Gastroesophageal sphincter (tissue), 3 donors: Measurements from ENCODE around the gene AP3S1.

Experiments
- CTCF ChIP-seq, 4 experiments: fragments of 200-600 bp in 2 of 4; fragments of 450-650 bp in 2 of 4; sonication (generic) in 1 of 4; IDR thresholded peaks; one replicate each; pipeline ENCODE4 v1.5.1; 2017 to 2019; ENCODE audit warnings: antibody characterized with exemption in 4 of 4, mild to moderate bottlenecking in 2 of 4, moderate library complexity in 2 of 4
- POLR2A ChIP-seq, 2 donors: fragments of 450-650 bp; IDR thresholded peaks; one replicate each; pipeline ENCODE4 v1.6.1; 2017; ENCODE audit warnings: antibody characterized with exemption in 2 of 2, mild to moderate bottlenecking in 2 of 2, moderate library complexity in 1 of 2
- POLR2AphosphoS5 ChIP-seq: sonication (generic); formaldehyde crosslinking; IDR thresholded peaks from one replicate; pipeline ENCODE4 v1.6.1; 2017; ENCODE audit warnings: antibody characterized with exemption

- TF ChIP-seq POLR2AphosphoS5 (no peak), CTCF (IDR thresholded peaks at IDR 0.05) (no peak), POLR2A (IDR thresholded peaks at IDR 0.05) (no peak)
Observed at GRCh38 chr5:115941051-115941675, 99.4 kb downstream of the AP3S1 start.
